GM12874 (cell line): ENCODE data around the gene CLCN2.

ENCODE experiments used
- TF ChIP-seq, protein P1 (sequence below): IDR thresholded peaks from 2 replicates; pipeline ENCODE4 v1.5.1; 2011; ENCODE audit warnings: low read depth, mild to moderate bottlenecking, control low read depth, low read length, moderate library complexity; ENCODE audit not compliant: insufficient read depth

The CLCN2 gene

GRCh38 chr3:184361532-184361931, at the start of gene CLCN2, which contains the start of gene POLR2H:
Gene CLCN2 (minus strand): TSS chr3:184361605. CDS start chr3:184361479, 126 bp downstream.
Gene POLR2H (plus strand): TSS chr3:184361710. CDS start chr3:184363493, 1,783 bp downstream.
- TF ChIP-seq, protein P1, sequence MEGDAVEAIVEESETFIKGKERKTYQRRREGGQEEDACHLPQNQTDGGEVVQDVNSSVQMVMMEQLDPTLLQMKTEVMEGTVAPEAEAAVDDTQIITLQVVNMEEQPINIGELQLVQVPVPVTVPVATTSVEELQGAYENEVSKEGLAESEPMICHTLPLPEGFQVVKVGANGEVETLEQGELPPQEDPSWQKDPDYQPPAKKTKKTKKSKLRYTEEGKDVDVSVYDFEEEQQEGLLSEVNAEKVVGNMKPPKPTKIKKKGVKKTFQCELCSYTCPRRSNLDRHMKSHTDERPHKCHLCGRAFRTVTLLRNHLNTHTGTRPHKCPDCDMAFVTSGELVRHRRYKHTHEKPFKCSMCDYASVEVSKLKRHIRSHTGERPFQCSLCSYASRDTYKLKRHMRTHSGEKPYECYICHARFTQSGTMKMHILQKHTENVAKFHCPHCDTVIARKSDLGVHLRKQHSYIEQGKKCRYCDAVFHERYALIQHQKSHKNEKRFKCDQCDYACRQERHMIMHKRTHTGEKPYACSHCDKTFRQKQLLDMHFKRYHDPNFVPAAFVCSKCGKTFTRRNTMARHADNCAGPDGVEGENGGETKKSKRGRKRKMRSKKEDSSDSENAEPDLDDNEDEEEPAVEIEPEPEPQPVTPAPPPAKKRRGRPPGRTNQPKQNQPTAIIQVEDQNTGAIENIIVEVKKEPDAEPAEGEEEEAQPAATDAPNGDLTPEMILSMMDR = no peak

DNA sequence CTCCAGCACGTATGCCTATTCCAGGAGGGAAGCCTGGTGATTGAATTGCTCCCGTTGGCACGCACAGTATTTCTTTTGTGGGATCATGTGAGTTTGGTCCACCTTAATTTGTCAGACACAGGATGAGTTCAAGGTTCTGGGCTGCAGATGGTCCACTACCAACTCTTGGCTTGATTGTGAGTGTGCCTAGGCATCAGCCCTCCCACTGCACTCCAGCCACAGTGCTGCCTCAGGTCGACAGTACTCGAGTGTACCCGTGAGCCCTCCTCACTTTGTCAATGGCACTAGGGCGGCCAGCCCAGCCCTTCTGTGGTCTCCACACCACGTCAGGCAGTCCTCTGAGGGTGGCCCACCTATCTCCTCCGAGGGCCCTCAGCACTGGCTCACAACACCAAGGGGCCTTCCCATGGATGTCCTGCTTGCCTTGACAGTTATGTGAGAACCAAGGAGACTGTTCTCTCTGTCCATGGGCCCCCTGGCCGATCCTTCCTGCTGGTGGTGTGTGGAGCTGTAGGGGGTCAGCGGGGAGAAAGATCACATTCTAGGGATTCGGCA, 48.6 kb upstream of the CLCN2 start:
- TF ChIP-seq, protein P1 = no peak

DNA sequence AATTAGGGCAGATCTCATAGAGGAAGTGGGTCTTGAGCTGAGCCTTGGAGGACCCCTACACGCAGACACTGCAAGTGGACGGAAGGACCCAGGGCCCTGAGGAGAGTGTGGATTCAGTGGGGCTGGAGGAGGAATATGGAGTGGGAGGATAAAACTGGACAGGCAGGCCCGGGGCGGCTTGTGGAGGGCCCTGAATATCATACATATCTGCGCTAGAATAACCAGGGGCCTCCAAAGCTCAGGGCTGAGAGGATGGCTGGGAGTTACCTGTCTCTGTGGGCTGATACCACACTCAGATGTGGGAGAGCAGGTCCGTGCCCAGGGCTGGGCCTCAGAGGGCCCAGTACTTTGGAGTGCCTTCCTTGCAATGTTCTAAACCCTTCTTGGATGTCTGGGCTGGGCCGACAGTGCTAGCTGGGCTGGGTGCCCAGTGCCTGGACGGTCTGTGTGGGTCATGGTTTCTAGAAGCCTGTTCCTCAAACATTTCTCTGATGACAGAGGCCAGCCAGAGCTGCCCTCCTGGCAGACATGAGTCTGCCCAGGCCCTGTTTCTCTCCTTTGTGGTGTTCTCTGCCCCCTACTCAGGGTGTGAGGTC, 48.0 kb upstream of the CLCN2 start:
- TF ChIP-seq, protein P1 = no peak

GRCh38 chr3:184405075-184406030, 43.9 kb upstream of the CLCN2 start:
- TF ChIP-seq, protein P1 = no peak

- TF ChIP-seq, protein P1 = no peak
Measured at GRCh38 chr3:184399410-184399809, 38.0 kb upstream of the CLCN2 start.

- TF ChIP-seq, protein P1 = no peak
Measured at GRCh38 chr3:184395320-184395660, 33.9 kb upstream of the CLCN2 start.

DNA sequence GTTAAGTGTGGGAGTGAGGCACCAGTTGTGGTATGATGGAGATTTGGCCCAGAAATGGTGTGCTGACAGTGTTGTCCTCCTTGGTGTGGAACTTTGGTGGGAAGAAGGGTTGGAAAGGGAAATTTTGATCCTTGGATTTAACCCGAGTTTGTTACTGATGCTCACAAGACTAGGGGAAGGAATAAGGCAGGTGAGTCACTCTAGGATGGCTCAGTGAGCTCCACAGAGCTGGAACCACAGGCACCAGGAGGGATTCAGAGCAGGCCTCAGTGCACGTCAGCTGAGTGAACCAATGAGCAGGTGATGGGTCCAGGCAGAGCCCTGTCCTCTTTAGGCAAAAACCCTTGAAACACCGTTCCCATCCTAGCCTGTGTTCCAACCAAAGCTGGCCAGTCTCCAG, 29.9 kb upstream of the CLCN2 start:
- TF ChIP-seq, protein P1 = no peak
